Spleen (tissue), 11 donors: ENCODE measurements around the gene ITGA7. TPM values are rescaled to one million over a fixed set of nuclear protein-coding genes. Genes with fewer than 3 reads are reported as not detected.

Source experiments
- DNase-seq: peaks from one replicate; pipeline ENCODE4 v3.0.0-alpha.2; 2020
- H3K27ac ChIP-seq, 8 donors: fragments of 200-600 bp; sonication (generic) in 7 of 8; 1 replicate in 4 of 8; 2 replicates in 4 of 8; pipeline versions ENCODE4 v1.5.0 to v1.8.0; 2016 to 2021; ENCODE audit warnings: inconsistent platforms in 4 of 8, mild to moderate bottlenecking in 4 of 8, moderate library complexity in 1 of 8
- H3K27me3 ChIP-seq, 7 donors: fragments of 200-600 bp; sonication (generic) in 6 of 7; replicated peaks in 1 of 7; 1 replicate in 4 of 7; 2 replicates in 3 of 7; pipeline versions ENCODE4 v1.5.0 to v1.8.0; 2016 to 2021; ENCODE audit warnings: inconsistent platforms in 3 of 7, mild to moderate bottlenecking in 1 of 7
- H3K36me3 ChIP-seq, 6 donors: fragments of 200-600 bp; sonication (generic) in 5 of 6; 1 replicate in 4 of 6; 2 replicates in 2 of 6; pipeline versions ENCODE4 v1.5.0 to v1.8.0; 2016 to 2021; ENCODE audit warnings: inconsistent platforms in 2 of 6
- H3K4me1 ChIP-seq, 6 donors: fragments of 200-600 bp; sonication (generic) in 5 of 6; 1 replicate in 3 of 6; 2 replicates in 3 of 6; pipeline versions ENCODE4 v1.5.0 to v1.8.0; 2016 to 2021; ENCODE audit warnings: inconsistent platforms in 3 of 6
- H3K4me3 ChIP-seq, 8 donors: fragments of 200-600 bp; sonication (generic) in 7 of 8; 1 replicate in 4 of 8; 2 replicates in 4 of 8; pipeline versions ENCODE4 v1.5.0 to v1.8.0; 2016 to 2021; ENCODE audit warnings: inconsistent platforms in 4 of 8, mild to moderate bottlenecking in 4 of 8, moderate library complexity in 2 of 8
- H3K9me3 ChIP-seq, 8 donors: fragments of 200-600 bp; sonication (generic) in 7 of 8; 1 replicate in 4 of 8; 2 replicates in 4 of 8; pipeline versions ENCODE4 v1.5.0 to v1.8.0; 2016 to 2021; ENCODE audit warnings: inconsistent platforms in 4 of 8
- POLR2A ChIP-seq, 3 donors: fragments of 450-650 bp; IDR thresholded peaks; one replicate each; pipeline ENCODE4 v1.5.1; 2017; ENCODE audit warnings: antibody characterized with exemption in 3 of 3, mild to moderate bottlenecking in 1 of 3
- POLR2AphosphoS5 ChIP-seq, 3 donors: sonication (generic); formaldehyde crosslinking; IDR thresholded peaks; one replicate each; pipeline ENCODE4 v1.5.1; 2017; ENCODE audit warnings: antibody characterized with exemption in 3 of 3
- whole genome bisulfite sequencing, 5 donors: extraction: QIAGEN DNeasy Blood & Tissue Kit in 3 of 5; methylation state at CpG; one replicate each; pipeline versions ENCODE4 v1.1.5 to v1.1.7; 2013 to 2018; 5-methylcytosine and 5-hydroxymethylcytosine counted together
- intact Hi-C: fragments of 100-400 bp; cut with DNase I; formaldehyde crosslinking; loops from one replicate; pipeline ENCODE4 v1.15.0; 2023; ENCODE audit warnings: low total_unique reads
- polyA plus RNA-seq, 3 donors: library from polyadenylated mRNA; stranded (reverse); fragments of 200-250 nt; gene quantifications; one replicate each; pipeline ENCODE4 v1.2.1, GENCODE V29; 2013
- total RNA-seq, 7 donors: library from RNA; depleted of rRNA in 3 of 7; stranded (reverse); fragments of >200 nt in 3 of 7; fragmentation: NEBNext Ultra II Directional in 4 of 7; extraction: Animal tissue kit (Norgen Biotek cat#: 25700) in 4 of 7; gene quantifications; one replicate each; pipeline versions ENCODE4 v1.1.0 to v1.2.1, GENCODE V29; 2016 to 2021
- TF ChIP-seq, protein P1 (sequence below), 11 experiments: fragments of 200-600 bp in 7 of 11; fragments of 450-650 bp in 4 of 11; sonication (generic) in 4 of 11; IDR thresholded peaks in 8 of 11; conservative IDR thresholded peaks in 3 of 11; 1 replicate in 7 of 11; 2 replicates in 4 of 11; pipeline versions ENCODE4 v1.4.0 to v1.8.0; 2016 to 2021; ENCODE audit warnings: antibody characterized with exemption in 11 of 11, inconsistent platforms in 4 of 11, mild to moderate bottlenecking in 1 of 11
- donor health status: healthy with polysubstance abuse.
- donor health status: DM: no; HTN: no; CAD: no; lungs with moderate emphysema.
- donor health status: DM: no; HTN: no; CAD: no.
- donor health status: Bipolar disorder and iron deficiency.
- donor health status: healthy.
- donor health status: DM: no; HTN: no; CAD: no.
- donor health status: DM: yes; HTN: yes; CAD: no.

ITGA7 gene
- total and polyA plus RNA-seq, 10 donors, result 4.4 to 93.2 (median 19.6) TPM

DNA sequence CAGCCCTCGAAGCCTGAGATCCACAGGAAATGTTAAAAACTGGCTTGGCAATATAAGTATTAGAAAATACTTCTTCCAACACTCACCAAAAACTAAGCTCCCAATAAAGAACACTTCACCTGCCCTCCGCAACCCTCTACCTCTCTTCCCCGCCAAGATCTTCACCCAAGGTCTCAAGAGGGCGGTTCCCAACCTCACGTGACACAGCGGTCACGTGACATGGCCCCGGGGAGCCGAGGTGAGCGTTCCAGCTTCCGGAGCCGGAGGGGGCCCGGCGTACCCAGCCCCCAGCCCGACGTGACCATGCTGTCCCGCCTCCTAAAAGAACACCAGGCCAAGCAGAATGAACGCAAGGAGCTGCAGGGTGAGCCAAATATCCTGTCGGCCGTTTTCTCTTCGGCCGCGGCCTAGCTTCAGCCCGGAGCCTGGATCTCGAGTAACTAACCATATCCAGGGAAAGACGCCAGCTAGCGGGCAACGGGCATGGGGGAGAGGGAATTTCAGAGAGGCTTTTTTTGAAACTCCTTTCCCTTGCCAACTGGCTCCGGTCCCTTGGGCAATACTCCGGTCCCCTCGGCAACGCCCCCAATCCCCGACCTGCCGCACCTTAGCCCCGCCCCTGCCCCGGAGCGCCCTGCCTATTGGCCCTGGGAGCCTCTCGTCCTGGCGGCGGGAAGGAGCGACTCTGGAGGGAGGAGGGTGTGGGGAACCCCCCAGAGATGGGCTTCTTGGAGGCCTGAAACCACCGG lies 8.3 kb upstream of the ITGA7 start, which contains the start of gene BLOC1S1:
Gene BLOC1S1, plus strand, starts transcription at position 214 of the 749 bp plus-strand sequence. Its CDS starts 6 bp downstream, at position 220.
- Histone ChIP-seq H3K27me3 (no peaks in the 10 kb centered on the region), H3K4me1 (peaks cover 33 to 68% (median 53%) of the 10 kb centered on the region in 6 donors), H3K36me3 (peaks cover 0 to 35% (median 12%) of the 10 kb centered on the region in 6 donors), H3K27ac (peak within 1 kb of the TSS; percentile 83 to 97 (median 96)), H3K9me3 (no peaks in the 10 kb centered on the region), H3K4me3 (peak within 1 kb of the TSS; percentile 70 to 98 (median 91))
- WGBS, 5 donors, result 0 to 2% (median 1%) methylated on average over 41 to 42 of the region's 42 CpGs
- peak; percentile 98 for DNase-seq
- TF ChIP-seq POLR2A (IDR thresholded peaks at IDR 0.05) (no peak), POLR2AphosphoS5 (IDR thresholded peaks at IDR 0.05) (peak; percentile 92 to 93 (median 92))
- TF ChIP-seq, protein P1, sequence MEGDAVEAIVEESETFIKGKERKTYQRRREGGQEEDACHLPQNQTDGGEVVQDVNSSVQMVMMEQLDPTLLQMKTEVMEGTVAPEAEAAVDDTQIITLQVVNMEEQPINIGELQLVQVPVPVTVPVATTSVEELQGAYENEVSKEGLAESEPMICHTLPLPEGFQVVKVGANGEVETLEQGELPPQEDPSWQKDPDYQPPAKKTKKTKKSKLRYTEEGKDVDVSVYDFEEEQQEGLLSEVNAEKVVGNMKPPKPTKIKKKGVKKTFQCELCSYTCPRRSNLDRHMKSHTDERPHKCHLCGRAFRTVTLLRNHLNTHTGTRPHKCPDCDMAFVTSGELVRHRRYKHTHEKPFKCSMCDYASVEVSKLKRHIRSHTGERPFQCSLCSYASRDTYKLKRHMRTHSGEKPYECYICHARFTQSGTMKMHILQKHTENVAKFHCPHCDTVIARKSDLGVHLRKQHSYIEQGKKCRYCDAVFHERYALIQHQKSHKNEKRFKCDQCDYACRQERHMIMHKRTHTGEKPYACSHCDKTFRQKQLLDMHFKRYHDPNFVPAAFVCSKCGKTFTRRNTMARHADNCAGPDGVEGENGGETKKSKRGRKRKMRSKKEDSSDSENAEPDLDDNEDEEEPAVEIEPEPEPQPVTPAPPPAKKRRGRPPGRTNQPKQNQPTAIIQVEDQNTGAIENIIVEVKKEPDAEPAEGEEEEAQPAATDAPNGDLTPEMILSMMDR (IDR thresholded peaks at IDR 0.05 in 8 of 11, conservative IDR thresholded peaks at IDR 0.05 in 3 of 11), result peak in 3 of 11 experiments; percentile 13 to 39 (median 31)
- intact Hi-C loops, result no loop called here

DNA sequence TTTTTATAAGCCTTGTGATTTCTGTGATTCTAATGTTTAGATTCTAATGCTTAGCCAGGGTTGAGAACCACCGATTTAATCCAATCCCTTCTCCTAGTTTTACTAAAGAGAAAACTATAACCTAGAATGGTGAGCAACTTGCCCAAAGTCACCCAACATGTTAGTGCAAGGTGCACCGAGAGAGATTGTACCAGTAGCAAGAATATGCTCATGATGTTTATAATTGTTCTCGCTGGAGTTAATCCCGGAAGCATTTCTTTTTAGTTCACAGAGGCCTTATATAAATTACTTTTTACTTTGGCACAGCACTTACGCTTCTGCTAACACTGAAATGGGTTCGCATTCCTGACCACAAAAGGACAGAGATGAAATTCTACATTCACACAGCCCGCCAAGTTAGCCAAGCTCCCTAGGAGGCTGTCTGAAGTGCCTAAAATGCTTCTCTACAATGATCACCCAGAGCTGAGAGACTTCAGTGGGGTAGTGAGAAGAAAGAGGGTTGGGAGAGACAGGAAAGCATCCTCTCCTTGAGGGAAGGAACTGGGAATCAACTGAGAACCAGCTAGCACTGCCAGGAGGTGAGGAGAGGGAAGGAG lies 7.6 kb upstream of the ITGA7 start:
- Histone ChIP-seq H3K9me3 (no peaks in the 10 kb centered on the region), H3K4me3 (peak overlapping the region in 7 of 8 donors; percentile 70 to 98 (median 89)), H3K27ac (peak overlapping the region; percentile 83 to 97 (median 96)), H3K27me3 (no peaks in the 10 kb centered on the region), H3K4me1 (peaks cover 25 to 60% (median 47%) of the 10 kb centered on the region in 6 donors), H3K36me3 (peaks cover 0 to 27% (median 8%) of the 10 kb centered on the region in 6 donors)
- 72 to 81% (median 76%) methylated on average over 7 of the region's 7 CpGs for WGBS, 5 donors
- no peak for DNase-seq
- intact Hi-C loops, result no loop called here
- TF ChIP-seq, protein P1 (IDR thresholded peaks at IDR 0.05 in 8 of 11, conservative IDR thresholded peaks at IDR 0.05 in 3 of 11), result no peak
- TF ChIP-seq POLR2AphosphoS5 (IDR thresholded peaks at IDR 0.05) (no peak), POLR2A (IDR thresholded peaks at IDR 0.05) (no peak)

GRCh38 chr12:55713721-55714120 lies 6.0 kb upstream of the ITGA7 start:
- no peak overlapping the region for H3K27ac ChIP-seq
- peaks cover 0 to 12% (median 0%) of the 10 kb centered on the region in 6 donors for H3K36me3 ChIP-seq
- intact Hi-C loops, result no loop called here
- H3K4me1 ChIP-seq, result peaks cover 26 to 57% (median 41%) of the 10 kb centered on the region in 6 donors
- DNase-seq, result no peak
- no peak overlapping the region for H3K4me3 ChIP-seq
- TF ChIP-seq, protein P1 (IDR thresholded peaks at IDR 0.05 in 8 of 11, conservative IDR thresholded peaks at IDR 0.05 in 3 of 11), result no peak
- TF ChIP-seq POLR2A (IDR thresholded peaks at IDR 0.05), result no peak
- TF ChIP-seq POLR2AphosphoS5 (IDR thresholded peaks at IDR 0.05), result no peak
- no peaks in the 10 kb centered on the region for H3K9me3 ChIP-seq
- peaks cover 0 to 10% (median 0%) of the 10 kb centered on the region in 7 donors for H3K27me3 ChIP-seq
- 81 to 91% (median 87%) methylated on average over 2 of the region's 2 CpGs for WGBS, 5 donors
